GM19438 (cell line): Measurements from ENCODE around the gene P3H4.
"Not testable (repeated sequence)": the region's sequence is repeated elsewhere in the genome, so short reads cannot be mapped to it uniquely, and the experiment has no call there.

Experiments
- ATAC-seq: cut with Tn5 transposase; IDR thresholded peaks from one replicate; pipeline ENCODE4 v1.9.1; 2021; ENCODE audit warnings: low read depth; ENCODE audit not compliant: unreplicated experiment

P3H4 gene

GRCh38 chr17:41796121-41796895, 15.4 kb downstream of the P3H4 start:
- no peak for ATAC-seq

- ATAC-seq = no peak
Measured at GRCh38 chr17:41794540-41794975, 17.2 kb downstream of the P3H4 start.

- ATAC-seq = no peak
Measured at GRCh38 chr17:41793784-41794539, 17.8 kb downstream of the P3H4 start.

GRCh38 chr17:41792845-41793783, 18.6 kb downstream of the P3H4 start:
- no peak for ATAC-seq

GRCh38 chr17:41787021-41787418, 24.7 kb downstream of the P3H4 start:
- no peak for ATAC-seq

GRCh38 chr17:41786227-41787020, 25.3 kb downstream of the P3H4 start, which contains the start of gene JUP:
JUP (minus strand) TSS chr17:41786711; CDS start chr17:41771854, 14,857 bp downstream.
- peak; percentile 66 for ATAC-seq

GRCh38 chr17:41785859-41786226, 25.9 kb downstream of the P3H4 start:
- ATAC-seq = no peak

GRCh38 chr17:41785091-41785858, 26.5 kb downstream of the P3H4 start:
- ATAC-seq = no peak

GRCh38 chr17:41784207-41784744, 27.5 kb downstream of the P3H4 start:
- no peak for ATAC-seq

- ATAC-seq = no peak
Measured at GRCh38 chr17:41782142-41782541, 29.6 kb downstream of the P3H4 start.

- ATAC-seq = no peak
Measured at GRCh38 chr17:41781404-41782110, 30.2 kb downstream of the P3H4 start.

- ATAC-seq = no peak
Measured at GRCh38 chr17:41779954-41780353, 31.8 kb downstream of the P3H4 start.

- no peak for ATAC-seq
Measured at GRCh38 chr17:41777574-41778188, 34.1 kb downstream of the P3H4 start.

- ATAC-seq = no peak
Measured at GRCh38 chr17:41777157-41777573, 34.6 kb downstream of the P3H4 start.

- ATAC-seq = not testable (repeated sequence)
Measured at GRCh38 chr17:41776262-41776900, 35.4 kb downstream of the P3H4 start.

GRCh38 chr17:41775394-41776226, 36.1 kb downstream of the P3H4 start:
- no peak for ATAC-seq
